ENCODE data around the gene HLA-DOA.

DNA sequence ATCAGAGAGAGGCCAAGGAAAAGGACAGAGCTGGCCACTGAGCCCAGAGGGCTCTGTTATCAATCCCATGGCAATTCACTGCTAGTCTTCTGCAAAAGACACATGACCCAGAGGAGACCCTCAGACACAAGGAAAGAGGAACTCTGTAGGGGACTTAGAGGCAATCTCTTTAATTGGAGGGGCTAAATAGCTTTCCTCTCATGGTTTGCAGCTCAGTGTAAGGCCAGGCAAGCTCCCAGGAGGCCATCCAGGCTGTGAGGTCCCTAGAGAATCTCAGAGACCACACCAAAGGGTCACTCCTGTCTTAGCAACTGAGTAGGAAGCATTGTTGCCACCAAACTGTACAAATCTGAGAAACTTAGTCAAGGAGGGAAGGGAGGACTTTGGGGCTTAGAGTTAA is 10.0 kb upstream of the HLA-DOA start:
- TF ChIP-seq, protein P1, sequence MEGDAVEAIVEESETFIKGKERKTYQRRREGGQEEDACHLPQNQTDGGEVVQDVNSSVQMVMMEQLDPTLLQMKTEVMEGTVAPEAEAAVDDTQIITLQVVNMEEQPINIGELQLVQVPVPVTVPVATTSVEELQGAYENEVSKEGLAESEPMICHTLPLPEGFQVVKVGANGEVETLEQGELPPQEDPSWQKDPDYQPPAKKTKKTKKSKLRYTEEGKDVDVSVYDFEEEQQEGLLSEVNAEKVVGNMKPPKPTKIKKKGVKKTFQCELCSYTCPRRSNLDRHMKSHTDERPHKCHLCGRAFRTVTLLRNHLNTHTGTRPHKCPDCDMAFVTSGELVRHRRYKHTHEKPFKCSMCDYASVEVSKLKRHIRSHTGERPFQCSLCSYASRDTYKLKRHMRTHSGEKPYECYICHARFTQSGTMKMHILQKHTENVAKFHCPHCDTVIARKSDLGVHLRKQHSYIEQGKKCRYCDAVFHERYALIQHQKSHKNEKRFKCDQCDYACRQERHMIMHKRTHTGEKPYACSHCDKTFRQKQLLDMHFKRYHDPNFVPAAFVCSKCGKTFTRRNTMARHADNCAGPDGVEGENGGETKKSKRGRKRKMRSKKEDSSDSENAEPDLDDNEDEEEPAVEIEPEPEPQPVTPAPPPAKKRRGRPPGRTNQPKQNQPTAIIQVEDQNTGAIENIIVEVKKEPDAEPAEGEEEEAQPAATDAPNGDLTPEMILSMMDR (IDR thresholded peaks at IDR 0.05 in 2 of 3, conservative IDR thresholded peaks at IDR 0.05 in 1 of 3; ENCODE audit: control insufficient read depth in 2 of 3, extremely low read depth in 1 of 3, insufficient read depth in 1 of 3, low read depth in 3 of 3, low read length in 3 of 3) = no peak
- TF ChIP-seq POLR2A (IDR thresholded peaks at IDR 0.05; ENCODE audit: low read depth, low read length) (no peak), EZH2 (IDR thresholded peaks at IDR 0.05; ENCODE audit: borderline replicate concordance, control insufficient read depth, low read depth, low read length) (no peak), ETV6 (conservative IDR thresholded peaks at IDR 0.05 in 1 of 2, IDR thresholded peaks at IDR 0.05 in 1 of 2; ENCODE audit: borderline replicate concordance in 1 of 2, low read depth in 1 of 2) (no peak), POLR2AphosphoS5 (IDR thresholded peaks at IDR 0.05; ENCODE audit: low read length) (no peak), CBX5 (IDR thresholded peaks at IDR 0.05; ENCODE audit: low read depth) (no peak), SP1 (IDR thresholded peaks at IDR 0.05; ENCODE audit: low read depth, low read length) (no peak), CHD1 (IDR thresholded peaks at IDR 0.05; ENCODE audit: low read depth, low read length) (no peak), KAT2A (conservative IDR thresholded peaks at IDR 0.05; ENCODE audit: control insufficient read depth, low read depth, low read length) (no peak)
- TF ChIP-seq, protein P2, sequence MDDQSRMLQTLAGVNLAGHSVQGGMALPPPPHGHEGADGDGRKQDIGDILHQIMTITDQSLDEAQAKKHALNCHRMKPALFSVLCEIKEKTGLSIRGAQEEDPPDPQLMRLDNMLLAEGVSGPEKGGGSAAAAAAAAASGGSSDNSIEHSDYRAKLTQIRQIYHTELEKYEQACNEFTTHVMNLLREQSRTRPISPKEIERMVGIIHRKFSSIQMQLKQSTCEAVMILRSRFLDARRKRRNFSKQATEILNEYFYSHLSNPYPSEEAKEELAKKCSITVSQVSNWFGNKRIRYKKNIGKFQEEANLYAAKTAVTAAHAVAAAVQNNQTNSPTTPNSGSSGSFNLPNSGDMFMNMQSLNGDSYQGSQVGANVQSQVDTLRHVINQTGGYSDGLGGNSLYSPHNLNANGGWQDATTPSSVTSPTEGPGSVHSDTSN (IDR thresholded peaks at IDR 0.05; ENCODE audit: insufficient replicate concordance, low read depth, low read length) = no peak
